Measurements from ENCODE around the gene CYFIP2. TPM values are rescaled to one million over a fixed set of nuclear protein-coding genes. Genes with fewer than 3 reads are reported as not detected.

CYFIP2 gene
- total RNA-seq, 1 experiment from 2014 or later: 14.3 TPM

DNA sequence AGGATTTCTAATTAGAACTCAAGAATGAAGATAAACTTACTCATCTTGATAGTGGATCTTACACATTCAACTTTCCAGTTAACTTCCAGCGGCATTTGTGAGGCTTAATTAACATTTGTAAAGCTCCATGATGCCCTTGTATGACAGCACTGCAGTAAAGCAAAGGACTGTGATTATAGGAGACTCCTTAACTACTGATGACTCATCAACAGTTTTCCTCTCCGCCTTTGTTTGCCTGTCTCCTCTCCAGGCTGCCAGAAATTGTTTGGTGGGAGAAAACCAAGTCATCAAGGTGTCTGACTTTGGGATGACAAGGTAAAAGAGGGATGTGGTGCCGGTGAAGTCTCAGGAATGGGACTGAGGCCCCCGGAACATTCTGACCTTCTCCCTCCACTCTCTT, 20.4 kb upstream of the CYFIP2 start:
- no peak for DNase-seq
- no peak overlapping the region for H3K4me3 ChIP-seq (ENCODE audit: insufficient read depth, low read depth, low read length)
- H3K27me3 ChIP-seq (ENCODE audit: control insufficient read depth, insufficient read depth, low read length): no peaks in the 10 kb centered on the region
- H3K36me3 ChIP-seq (replicated peaks; ENCODE audit: control insufficient read depth, insufficient read depth, low read length): no peaks in the 10 kb centered on the region

DNA sequence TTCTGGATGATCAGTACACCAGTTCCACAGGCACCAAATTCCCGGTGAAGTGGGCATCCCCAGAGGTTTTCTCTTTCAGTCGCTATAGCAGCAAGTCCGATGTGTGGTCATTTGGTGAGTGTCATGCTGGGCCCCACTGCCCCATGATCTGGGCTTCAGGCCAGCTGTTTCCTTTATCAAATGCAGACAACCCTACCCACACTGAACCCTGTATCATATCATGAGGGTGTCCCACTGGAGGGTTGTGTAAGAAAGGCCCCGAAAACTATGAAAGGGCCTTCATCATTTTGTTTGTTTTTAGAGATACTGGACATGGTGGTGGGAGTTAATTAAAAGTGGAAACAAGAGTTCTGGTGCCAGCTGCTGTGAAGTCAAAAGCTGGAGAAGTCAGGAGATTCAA, 20.0 kb upstream of the CYFIP2 start:
- no peak for DNase-seq
- no peaks in the 10 kb centered on the region for H3K27me3 ChIP-seq (ENCODE audit: control insufficient read depth, insufficient read depth, low read length)
- no peaks in the 10 kb centered on the region for H3K36me3 ChIP-seq (replicated peaks; ENCODE audit: control insufficient read depth, insufficient read depth, low read length)
- no peak overlapping the region for H3K4me3 ChIP-seq (ENCODE audit: insufficient read depth, low read depth, low read length)

DNA sequence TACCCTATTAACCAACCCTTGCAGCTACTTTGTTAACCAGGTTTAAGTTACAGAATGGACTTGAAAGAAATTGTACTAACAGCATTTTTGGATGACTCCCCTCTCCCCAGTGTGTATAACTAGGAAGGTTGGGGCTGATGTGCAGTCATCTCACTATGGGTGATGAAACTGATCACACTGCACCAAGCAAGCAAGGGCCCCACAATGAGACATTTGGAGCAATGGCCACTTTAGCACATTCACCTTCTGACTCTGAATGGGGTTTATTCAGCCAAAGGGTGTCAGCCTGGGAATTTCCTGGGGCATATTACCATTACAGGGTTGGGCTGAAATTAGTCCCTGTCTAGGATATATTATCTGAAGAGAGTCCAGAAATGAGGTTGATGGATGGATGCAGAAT, 18.7 kb upstream of the CYFIP2 start:
- DNase-seq: no peak
- Histone ChIP-seq H3K36me3 (replicated peaks; ENCODE audit: control insufficient read depth, insufficient read depth, low read length) (no peaks in the 10 kb centered on the region), H3K4me3 (ENCODE audit: insufficient read depth, low read depth, low read length) (no peak overlapping the region), H3K27me3 (ENCODE audit: control insufficient read depth, insufficient read depth, low read length) (no peaks in the 10 kb centered on the region)

DNA sequence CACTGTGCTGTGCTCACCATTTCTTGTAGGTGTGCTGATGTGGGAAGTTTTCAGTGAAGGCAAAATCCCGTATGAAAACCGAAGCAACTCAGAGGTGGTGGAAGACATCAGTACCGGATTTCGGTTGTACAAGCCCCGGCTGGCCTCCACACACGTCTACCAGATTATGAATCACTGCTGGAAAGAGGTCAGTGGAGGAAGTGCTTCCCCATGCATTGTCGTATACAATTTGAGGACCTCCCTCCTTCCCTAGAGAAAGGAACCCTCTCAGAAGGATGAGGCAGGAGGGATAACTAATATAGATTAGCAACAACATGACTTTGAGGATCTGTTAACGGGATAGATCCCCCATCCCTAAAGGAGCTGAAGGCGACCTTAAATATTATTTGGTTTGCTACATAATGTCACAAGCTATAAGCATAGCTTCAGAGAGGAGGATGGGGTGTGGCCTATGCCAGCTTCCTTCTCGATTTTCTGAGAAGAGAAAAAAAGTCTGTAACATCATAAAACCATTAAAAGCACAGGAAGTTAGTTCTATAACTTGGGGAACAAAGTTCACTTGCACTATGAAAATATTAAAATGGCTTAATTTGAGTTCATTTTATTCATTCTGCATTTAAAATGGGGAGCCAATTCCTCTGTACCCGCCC, 17.0 kb upstream of the CYFIP2 start:
- Histone ChIP-seq H3K36me3 (replicated peaks; ENCODE audit: control insufficient read depth, insufficient read depth, low read length) (no peaks in the 10 kb centered on the region), H3K4me3 (ENCODE audit: insufficient read depth, low read depth, low read length) (no peak overlapping the region), H3K27me3 (ENCODE audit: control insufficient read depth, insufficient read depth, low read length) (no peaks in the 10 kb centered on the region)
- DNase-seq: no peak

DNA sequence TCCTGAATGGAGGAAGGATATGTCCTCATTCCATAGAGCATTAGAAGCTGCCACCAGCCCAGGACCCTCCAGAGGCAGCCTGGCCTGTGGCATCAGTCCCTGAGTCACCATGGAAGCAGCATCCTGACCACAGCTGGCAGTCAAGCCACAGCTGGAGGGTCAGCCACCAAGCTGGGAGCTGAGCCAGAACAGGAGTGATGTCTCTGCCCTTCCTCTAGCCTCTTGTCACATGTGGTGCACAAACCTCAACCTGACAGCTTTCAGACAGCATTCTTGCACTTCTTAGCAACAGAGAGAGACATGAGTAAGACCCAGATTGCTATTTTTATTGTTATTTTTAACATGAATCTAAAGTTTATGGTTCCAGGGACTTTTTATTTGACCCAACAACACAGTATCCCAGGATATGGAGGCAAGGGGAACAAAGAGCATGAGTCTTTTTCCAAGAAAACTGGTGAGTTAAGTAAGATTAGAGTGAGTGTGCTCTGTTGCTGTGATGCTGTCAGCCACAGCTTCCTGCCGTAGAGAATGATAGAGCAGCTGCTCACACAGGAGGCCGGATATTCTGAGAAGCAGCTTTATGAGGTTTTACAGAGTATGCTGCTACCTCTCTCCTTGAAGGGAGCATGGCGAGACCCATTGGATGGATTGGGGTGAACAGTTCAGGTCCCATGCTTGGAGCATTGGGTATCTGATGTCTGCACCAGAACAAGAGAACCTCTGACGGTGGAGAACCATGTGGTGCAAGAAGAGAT, 13.0 kb upstream of the CYFIP2 start:
- Histone ChIP-seq H3K27me3 (ENCODE audit: control insufficient read depth, insufficient read depth, low read length) (no peaks in the 10 kb centered on the region), H3K4me3 (ENCODE audit: insufficient read depth, low read depth, low read length) (no peak overlapping the region), H3K36me3 (replicated peaks; ENCODE audit: control insufficient read depth, insufficient read depth, low read length) (no peaks in the 10 kb centered on the region)
- DNase-seq: no peak

- DNase-seq: peak; percentile 66
- no peaks in the 10 kb centered on the region for H3K27me3 ChIP-seq (ENCODE audit: control insufficient read depth, insufficient read depth, low read length)
- no peak overlapping the region for H3K4me3 ChIP-seq (ENCODE audit: insufficient read depth, low read depth, low read length)
- no peaks in the 10 kb centered on the region for H3K36me3 ChIP-seq (replicated peaks; ENCODE audit: control insufficient read depth, insufficient read depth, low read length)
Measured at GRCh38 chr5:157253547-157253946, 12.4 kb upstream of the CYFIP2 start.

- Histone ChIP-seq H3K27me3 (ENCODE audit: control insufficient read depth, insufficient read depth, low read length) (no peaks in the 10 kb centered on the region), H3K36me3 (replicated peaks; ENCODE audit: control insufficient read depth, insufficient read depth, low read length) (no peaks in the 10 kb centered on the region), H3K4me3 (ENCODE audit: insufficient read depth, low read depth, low read length) (no peak overlapping the region)
- no peak for DNase-seq
Measured at GRCh38 chr5:157258450-157258849, 7.5 kb upstream of the CYFIP2 start.

- H3K27me3 ChIP-seq (ENCODE audit: control insufficient read depth, insufficient read depth, low read length): no peaks in the 10 kb centered on the region
- no peak for DNase-seq
- H3K36me3 ChIP-seq (replicated peaks; ENCODE audit: control insufficient read depth, insufficient read depth, low read length): no peaks in the 10 kb centered on the region
- no peak overlapping the region for H3K4me3 ChIP-seq (ENCODE audit: insufficient read depth, low read depth, low read length)
Measured at GRCh38 chr5:157259699-157260098, 6.2 kb upstream of the CYFIP2 start.

GRCh38 chr5:157263496-157264090, 2.3 kb upstream of the CYFIP2 start:
- Histone ChIP-seq H3K4me3 (ENCODE audit: insufficient read depth, low read depth, low read length) (no peak overlapping the region), H3K27me3 (ENCODE audit: control insufficient read depth, insufficient read depth, low read length) (peaks cover 14% of the 10 kb centered on the region; the same call in 1 of the 2 replicates), H3K36me3 (replicated peaks; ENCODE audit: control insufficient read depth, insufficient read depth, low read length) (no peaks in the 10 kb centered on the region)
- DNase-seq: peak; percentile 28

DNA sequence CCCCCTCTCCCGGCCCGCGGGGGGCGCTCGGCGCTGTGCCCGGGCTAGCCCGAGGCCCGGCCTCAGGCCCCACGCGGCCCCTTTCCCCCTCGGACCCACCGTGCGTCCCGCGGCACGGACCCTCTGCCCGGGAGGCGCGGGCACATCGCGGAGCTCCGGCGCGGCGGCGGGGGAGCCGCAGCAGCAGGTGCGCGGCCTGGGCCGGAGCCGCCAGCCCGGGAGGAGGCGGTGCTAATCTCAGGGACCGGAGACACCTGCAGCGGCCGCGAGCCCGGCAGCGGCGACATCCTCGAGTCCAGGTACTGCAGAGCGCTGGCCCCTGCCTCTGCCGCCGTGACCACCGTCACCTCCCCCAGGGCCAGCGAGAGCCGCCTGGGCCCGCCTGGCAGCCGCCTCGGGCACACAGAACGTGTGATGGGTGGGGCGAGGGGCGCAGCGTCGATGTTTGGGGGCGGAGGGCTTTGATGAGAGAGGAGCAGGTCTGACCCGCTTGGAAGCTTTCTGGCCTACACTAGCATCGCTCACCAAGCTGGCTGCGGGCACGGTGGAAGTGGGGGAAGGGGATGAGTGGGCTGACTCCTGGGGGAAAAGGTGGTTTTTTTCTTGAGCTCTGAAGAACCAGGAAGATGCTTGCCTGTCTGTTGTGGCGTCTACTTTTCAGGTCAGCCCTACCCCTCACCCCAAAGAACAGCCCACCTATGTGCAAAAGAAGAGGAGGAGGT, 524 bp downstream of the CYFIP2 start:
- peak overlapping the region; percentile 58 for H3K4me3 ChIP-seq (ENCODE audit: insufficient read depth, low read depth, low read length)
- peak; percentile 81 for DNase-seq
- H3K36me3 ChIP-seq (replicated peaks; ENCODE audit: control insufficient read depth, insufficient read depth, low read length): no peaks in the 10 kb centered on the region
- H3K27me3 ChIP-seq (ENCODE audit: control insufficient read depth, insufficient read depth, low read length): peaks cover 14% of the 10 kb centered on the region; the same call in 1 of the 2 replicates

DNA sequence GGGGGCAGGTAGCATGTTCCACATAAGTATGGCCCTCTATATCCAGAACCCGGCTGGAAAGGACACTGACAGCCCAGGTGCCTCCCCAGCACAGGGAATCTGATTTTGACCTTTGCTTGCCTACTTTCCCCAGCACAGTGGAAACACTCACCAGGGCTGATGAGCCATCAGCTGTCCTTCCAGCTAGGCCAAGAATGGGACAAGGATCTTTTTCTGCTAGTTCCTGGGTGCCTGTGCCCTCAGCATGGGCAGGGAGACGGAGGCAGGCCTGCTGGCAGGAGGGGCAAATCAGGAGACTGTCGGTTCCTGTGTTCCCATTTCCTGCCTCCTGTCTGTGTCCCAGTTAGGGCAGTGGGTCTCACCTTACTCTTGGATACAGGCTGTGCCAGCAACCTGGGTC, 1.1 kb downstream of the CYFIP2 start:
- Histone ChIP-seq H3K27me3 (ENCODE audit: control insufficient read depth, insufficient read depth, low read length) (peaks cover 14% of the 10 kb centered on the region; the same call in 1 of the 2 replicates), H3K4me3 (ENCODE audit: insufficient read depth, low read depth, low read length) (no peak overlapping the region), H3K36me3 (replicated peaks; ENCODE audit: control insufficient read depth, insufficient read depth, low read length) (no peaks in the 10 kb centered on the region)
- DNase-seq: no peak

DNA sequence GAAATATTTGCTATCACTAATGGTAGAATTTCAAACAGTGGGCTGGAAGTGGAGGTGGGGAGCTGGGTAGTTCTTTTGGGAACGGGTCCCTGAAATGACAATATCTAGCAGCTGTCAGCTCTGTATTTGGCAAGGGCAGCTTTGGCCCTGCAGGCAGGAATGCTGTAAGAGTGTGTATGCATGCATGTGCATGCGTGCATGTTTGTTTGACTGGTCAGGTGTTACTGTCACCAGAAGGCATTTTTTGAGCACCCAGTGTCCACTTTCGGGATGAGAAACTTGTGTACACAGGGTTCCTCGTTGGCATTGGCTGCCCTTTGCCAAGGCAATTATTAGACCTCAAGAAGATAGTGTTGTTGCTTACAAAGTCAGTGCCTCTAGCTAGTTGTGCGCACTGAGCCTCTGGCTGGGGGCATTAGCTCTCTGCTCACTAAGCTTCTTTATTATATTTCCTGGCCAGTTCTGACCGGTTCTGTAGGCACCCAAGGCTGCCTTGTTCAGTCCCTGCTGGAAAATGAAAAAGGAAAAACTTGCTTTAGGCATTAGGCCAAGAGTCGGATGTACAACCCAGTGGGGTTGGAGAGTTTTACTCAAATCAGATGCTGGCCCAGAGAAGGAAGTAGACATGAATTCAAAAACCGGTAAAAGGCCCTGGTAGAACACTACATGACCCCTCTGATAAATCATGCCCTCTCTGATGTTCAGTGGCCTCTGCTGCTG, 2.0 kb downstream of the CYFIP2 start:
- no peak for DNase-seq
- Histone ChIP-seq H3K36me3 (replicated peaks; ENCODE audit: control insufficient read depth, insufficient read depth, low read length) (no peaks in the 10 kb centered on the region), H3K27me3 (ENCODE audit: control insufficient read depth, insufficient read depth, low read length) (peaks cover 14% of the 10 kb centered on the region; the same call in 1 of the 2 replicates), H3K4me3 (ENCODE audit: insufficient read depth, low read depth, low read length) (no peak overlapping the region)

DNA sequence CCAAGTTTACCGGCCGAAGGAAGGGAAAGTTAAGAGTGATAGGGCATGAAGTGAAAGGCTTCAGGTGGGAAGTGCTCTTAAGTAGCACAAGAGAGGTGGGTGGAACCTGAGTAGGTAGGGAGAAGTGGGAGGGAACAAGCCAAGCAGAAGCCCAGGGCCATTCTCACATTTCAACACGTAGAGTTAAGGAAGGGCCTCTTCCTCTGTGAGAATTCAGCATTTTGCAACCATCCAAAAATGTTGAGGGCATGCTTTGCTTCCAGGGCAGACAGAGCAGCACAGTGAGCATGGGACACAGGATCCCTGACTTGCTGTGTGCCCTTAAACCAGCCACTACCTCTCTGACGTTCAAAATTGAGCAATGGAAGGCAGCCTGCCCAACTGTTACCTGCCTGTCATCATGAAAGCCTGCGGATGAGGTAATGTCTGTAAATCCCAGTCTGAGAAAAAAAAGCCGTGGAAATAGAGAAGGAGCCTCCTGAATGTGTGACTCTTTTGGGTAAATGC, 3.3 kb downstream of the CYFIP2 start:
- Histone ChIP-seq H3K4me3 (ENCODE audit: insufficient read depth, low read depth, low read length) (no peak overlapping the region), H3K36me3 (replicated peaks; ENCODE audit: control insufficient read depth, insufficient read depth, low read length) (no peaks in the 10 kb centered on the region), H3K27me3 (ENCODE audit: control insufficient read depth, insufficient read depth, low read length) (peaks cover 14% of the 10 kb centered on the region; the same call in 1 of the 2 replicates)
- DNase-seq: peak; percentile 57

DNA sequence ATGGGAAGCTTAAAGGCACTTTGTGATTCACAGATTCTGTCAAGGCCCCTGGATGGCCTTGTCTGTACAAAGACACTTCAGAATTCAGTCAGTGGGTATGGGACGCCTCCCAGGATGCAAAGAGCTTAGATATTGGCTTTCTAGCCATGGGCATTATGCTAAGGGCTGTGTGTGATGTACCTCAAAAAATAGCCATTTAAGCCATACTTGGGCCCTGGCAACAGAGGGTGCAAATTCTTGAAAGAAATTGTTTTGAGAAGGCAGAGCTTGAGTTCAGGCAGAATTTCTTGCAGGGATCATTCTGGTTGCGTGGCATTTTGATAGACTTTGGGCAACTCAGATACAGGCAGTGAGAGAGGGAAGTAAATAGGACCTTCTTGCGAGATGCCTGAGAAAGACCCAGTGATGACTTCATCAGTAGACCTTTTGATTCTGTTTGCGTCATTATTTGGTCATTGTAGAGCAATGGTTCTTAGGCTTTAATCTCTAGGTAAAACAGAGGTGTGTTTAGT, 3.9 kb downstream of the CYFIP2 start:
- Histone ChIP-seq H3K36me3 (replicated peaks; ENCODE audit: control insufficient read depth, insufficient read depth, low read length) (no peaks in the 10 kb centered on the region), H3K27me3 (ENCODE audit: control insufficient read depth, insufficient read depth, low read length) (peaks cover 14% of the 10 kb centered on the region; the same call in 1 of the 2 replicates), H3K4me3 (ENCODE audit: insufficient read depth, low read depth, low read length) (no peak overlapping the region)
- no peak for DNase-seq

Measured in H7 (cell line).